ENCODE measurements around the gene PIBF1. TPM values are rescaled to one million over a fixed set of nuclear protein-coding genes. Genes with fewer than 3 reads are reported as not detected.
"Not testable (repeated sequence)": the region's sequence is repeated elsewhere in the genome, so short reads cannot be mapped to it uniquely, and the experiment has no call there.

PIBF1 gene
- polyA plus RNA-seq, 3 donors: 33.9 to 39.3 (median 39.2) TPM

DNA sequence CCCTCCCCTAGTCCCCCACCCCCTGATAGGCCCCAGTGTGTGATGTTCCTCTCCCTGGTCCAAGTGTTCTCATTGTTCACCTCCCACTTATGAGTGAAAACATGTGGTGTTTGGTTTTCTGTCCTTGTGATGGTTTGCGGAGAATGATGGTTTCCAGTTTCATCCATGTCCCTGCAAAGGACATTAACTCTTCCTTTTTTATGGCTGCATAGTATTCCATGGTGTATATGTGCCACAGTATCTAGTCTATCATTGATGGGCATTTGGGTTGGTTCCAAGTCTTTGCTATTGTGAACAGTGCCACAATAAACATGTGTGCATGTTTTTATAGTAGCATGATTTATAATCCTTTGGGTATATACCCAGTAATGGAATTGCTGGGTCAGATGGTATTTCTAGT is 24.6 kb downstream of the PIBF1 start:
- not testable (repeated sequence) for DNase-seq (ENCODE audit: extremely low read depth in 1 of 11, low read depth in 9 of 11, low spot score in 4 of 11)

DNA sequence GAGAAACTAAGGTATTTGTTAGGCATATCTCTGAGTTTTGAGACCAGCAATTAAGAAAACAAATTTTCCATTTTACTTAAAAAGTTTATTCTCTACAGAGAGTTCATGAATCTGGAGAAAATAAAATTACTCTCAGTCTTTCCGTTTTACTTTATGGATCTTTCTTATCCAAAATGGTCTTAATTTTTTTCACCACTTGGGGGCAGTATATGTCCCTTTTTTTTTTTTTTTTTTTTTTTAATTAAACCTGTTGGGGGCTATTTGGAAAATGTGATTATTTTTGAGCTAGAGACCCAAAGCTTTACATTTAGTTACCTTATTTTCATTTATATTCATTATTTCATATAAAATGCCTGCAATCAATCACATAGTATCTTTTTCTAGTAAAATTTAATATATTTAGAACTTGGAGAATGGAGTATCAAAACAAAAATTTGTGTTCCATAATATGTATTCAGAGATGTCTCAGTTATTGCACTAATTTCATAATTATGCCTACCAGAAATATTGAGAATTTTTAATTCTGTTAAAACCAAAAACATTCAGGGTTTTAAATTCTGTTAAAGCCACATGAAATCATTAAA is 27.1 kb downstream of the PIBF1 start:
- peak in 3 of 11 donors; percentile 3 to 9 (median 6) for DNase-seq (ENCODE audit: extremely low read depth in 1 of 11, low read depth in 9 of 11, low spot score in 4 of 11)

DNA sequence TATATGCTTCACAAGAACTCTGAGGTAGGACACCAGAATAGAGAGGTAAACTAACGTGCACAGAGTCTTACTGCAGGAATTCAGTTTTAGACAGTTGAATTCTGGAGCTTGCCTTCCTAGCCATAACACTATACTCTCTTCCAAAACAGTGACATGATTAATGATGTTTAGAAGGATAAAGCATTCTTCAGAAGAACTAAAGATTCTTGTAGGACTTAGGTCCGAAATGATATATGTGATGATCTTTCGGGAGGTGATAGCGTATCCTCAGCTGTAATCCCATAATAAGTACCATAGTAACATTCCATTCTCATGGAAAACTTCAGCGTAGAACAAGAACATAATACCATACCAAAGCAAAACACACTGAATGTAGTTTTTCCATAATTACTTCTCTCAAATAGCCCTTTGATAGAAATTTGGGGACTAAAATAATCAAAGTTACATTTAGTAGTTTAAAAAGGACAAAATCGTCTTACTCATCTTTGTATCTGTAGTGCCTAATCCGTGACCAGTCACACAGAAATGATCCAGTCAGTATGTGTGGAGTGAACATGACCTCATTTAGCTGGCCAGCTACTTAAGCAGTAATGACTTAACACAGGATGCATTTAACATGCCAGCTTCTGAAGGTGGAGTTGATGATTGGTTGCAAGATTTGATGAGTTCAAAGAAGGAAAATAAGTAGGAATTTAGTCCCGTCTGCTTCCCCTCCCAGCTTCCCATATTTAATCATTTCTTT is 38.4 kb downstream of the PIBF1 start:
- DNase-seq (ENCODE audit: extremely low read depth in 1 of 11, low read depth in 9 of 11, low spot score in 4 of 11): no peak

- DNase-seq (ENCODE audit: extremely low read depth in 1 of 11, low read depth in 9 of 11, low spot score in 4 of 11): no peak
Observed at GRCh38 chr13:72820898-72821279, 39.0 kb downstream of the PIBF1 start.

DNA sequence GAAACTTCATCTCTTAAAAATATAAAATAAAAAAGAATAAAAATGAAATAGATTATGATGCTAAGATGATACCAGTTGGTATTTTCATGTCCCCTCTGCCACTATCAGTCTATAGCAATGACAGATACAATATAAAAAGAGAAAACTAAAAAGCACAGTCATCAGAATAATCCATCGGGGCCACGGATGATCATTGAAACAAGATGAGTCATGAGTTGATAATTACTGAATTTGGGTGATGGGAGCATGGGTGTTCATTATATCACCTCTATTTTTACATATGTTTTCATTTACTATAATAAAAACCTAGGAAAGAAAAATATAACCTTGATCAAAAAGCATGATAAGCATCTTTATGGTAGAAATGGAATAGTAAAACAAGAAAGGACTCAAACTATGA is 41.1 kb downstream of the PIBF1 start:
- no peak for DNase-seq (ENCODE audit: extremely low read depth in 1 of 11, low read depth in 9 of 11, low spot score in 4 of 11)

DNA sequence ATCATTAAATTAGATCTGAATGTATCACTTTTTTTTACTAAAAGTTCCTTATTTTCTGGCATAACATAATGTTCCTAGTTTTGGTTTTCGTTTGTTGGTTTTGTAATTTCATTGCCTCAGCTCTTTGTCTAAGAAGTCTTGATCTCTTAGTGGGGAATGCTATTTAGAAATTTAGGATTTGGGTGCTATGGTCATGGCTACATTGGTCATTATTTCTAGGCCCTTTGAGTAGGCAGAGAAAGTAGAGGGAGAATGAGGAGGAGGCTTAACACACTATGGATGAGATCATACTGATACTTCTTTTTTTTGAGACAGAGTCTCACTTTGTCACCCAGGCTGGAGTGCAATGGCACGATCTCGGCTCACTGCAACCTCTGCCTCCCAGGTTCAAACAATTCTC is 41.8 kb downstream of the PIBF1 start:
- DNase-seq (ENCODE audit: extremely low read depth in 1 of 11, low read depth in 9 of 11, low spot score in 4 of 11): no peak

GRCh38 chr13:72834601-72835000 is 52.7 kb downstream of the PIBF1 start:
- no peak for DNase-seq (ENCODE audit: extremely low read depth in 1 of 11, low read depth in 9 of 11, low spot score in 4 of 11)

GRCh38 chr13:72839831-72840426 is 58.0 kb downstream of the PIBF1 start:
- DNase-seq (ENCODE audit: extremely low read depth in 1 of 11, low read depth in 9 of 11, low spot score in 4 of 11): peak in 6 of 11 donors; percentile 4 to 30 (median 16)

DNA sequence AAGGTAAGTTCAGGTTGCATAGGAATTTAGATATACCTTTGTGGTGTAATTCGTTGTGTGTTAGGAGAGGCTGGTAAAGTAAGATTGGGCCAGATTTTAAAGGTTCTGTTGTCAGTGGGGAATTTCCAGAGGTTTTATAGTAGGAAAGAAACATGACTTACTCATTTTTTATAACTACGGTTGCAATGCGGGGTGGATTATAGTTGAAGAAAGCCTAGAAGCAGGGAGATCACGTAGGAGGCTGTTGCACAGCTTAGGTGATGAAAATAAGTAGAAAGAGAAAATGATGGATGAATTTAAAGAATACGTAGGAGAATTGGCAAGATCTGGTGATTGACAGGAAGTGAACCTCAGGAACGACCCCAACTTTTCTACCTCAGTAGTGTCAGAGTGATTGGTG is 61.1 kb downstream of the PIBF1 start:
- DNase-seq (ENCODE audit: extremely low read depth in 1 of 11, low read depth in 9 of 11, low spot score in 4 of 11): no peak

DNA sequence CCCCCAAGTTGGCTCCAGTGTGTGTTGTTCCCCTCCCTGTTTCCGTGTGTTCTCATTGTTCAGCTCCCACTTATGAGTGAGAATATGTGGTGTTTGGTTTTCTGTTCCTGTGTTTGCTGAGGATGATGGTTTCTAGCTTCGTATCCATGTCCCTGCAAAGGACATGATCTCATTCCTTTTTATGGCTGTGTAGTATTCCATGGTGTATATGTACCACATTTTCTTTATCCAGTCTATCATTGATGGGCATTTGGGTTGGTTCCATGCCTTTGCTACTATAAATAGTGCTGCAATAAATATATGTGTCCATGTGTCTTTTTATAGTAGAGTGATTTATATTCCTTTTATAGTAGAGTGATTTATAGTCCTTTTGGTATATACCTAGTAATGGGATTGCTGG is 63.2 kb downstream of the PIBF1 start:
- DNase-seq (ENCODE audit: extremely low read depth in 1 of 11, low read depth in 9 of 11, low spot score in 4 of 11): not testable (repeated sequence)

DNA sequence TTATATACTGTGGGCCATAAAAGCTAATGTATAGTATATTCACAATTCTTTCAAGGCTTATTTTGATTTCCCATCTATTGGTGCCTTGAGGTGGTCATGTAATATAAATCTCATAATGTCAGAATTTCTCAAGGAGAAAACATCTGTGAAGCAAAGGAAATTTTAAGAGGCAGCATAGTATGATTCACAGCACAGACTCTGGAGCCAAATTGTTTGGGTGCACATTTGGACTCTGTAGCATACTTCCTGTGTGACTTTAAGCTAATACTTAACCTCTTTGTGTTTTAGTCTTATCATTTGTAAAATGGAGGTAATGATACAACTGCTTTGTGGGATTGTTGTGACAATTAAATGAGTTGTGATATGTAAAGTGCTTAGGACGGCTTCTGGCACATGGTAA is 67.6 kb downstream of the PIBF1 start:
- DNase-seq (ENCODE audit: extremely low read depth in 1 of 11, low read depth in 9 of 11, low spot score in 4 of 11): no peak

GRCh38 chr13:72850959-72851677 is 69.2 kb downstream of the PIBF1 start:
- DNase-seq (ENCODE audit: extremely low read depth in 1 of 11, low read depth in 9 of 11, low spot score in 4 of 11): peak in 1 of 11 donors; percentile 12

DNA sequence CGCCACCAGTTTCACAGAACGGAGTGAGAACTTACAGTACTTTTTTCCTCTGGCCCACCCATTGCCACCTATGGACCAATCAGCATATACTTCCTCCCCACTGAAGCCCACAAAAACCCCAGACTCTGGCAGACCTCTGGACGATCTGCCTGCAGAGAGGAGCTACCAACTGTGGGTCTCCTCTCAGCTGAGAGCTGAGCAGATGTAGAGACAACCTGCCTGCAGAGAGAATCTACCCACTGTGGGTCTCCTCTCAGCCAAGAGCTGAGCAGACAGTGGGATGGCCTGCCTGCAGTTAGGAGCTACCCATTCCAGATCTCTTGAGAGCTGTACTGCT is 69.7 kb downstream of the PIBF1 start:
- DNase-seq (ENCODE audit: extremely low read depth in 1 of 11, low read depth in 9 of 11, low spot score in 4 of 11): no peak

GRCh38 chr13:72852207-72852606 is 70.3 kb downstream of the PIBF1 start:
- no peak for DNase-seq (ENCODE audit: extremely low read depth in 1 of 11, low read depth in 9 of 11, low spot score in 4 of 11)

- no peak for DNase-seq (ENCODE audit: extremely low read depth in 1 of 11, low read depth in 9 of 11, low spot score in 4 of 11)
Observed at GRCh38 chr13:72853000-72853399, 71.1 kb downstream of the PIBF1 start.

GRCh38 chr13:72864142-72865011 is 82.4 kb downstream of the PIBF1 start:
- no peak for DNase-seq (ENCODE audit: extremely low read depth in 1 of 11, low read depth in 9 of 11, low spot score in 4 of 11)

- no peak for DNase-seq (ENCODE audit: extremely low read depth in 1 of 11, low read depth in 9 of 11, low spot score in 4 of 11)
Observed at GRCh38 chr13:72868229-72868628, 86.3 kb downstream of the PIBF1 start.

GRCh38 chr13:72875233-72875632 is 93.3 kb downstream of the PIBF1 start:
- no peak for DNase-seq (ENCODE audit: extremely low read depth in 1 of 11, low read depth in 9 of 11, low spot score in 4 of 11)

GRCh38 chr13:72884101-72884500 is 102.2 kb downstream of the PIBF1 start:
- DNase-seq (ENCODE audit: extremely low read depth in 1 of 11, low read depth in 9 of 11, low spot score in 4 of 11): no peak

Data from renal cortex interstitium (tissue), 11 donors.